ENCODE data around the gene SLC25A47.

The SLC25A47 gene

GRCh38 chr14:100325958-100326357 lies 2.8 kb downstream of the SLC25A47 start:
- ATAC-seq (ENCODE audit: insufficient read depth, low read depth) (no peak), DNase-seq (no peak)
- no peak for TF ChIP-seq CTCF (IDR thresholded peaks at IDR 0.05; ENCODE audit: borderline replicate concordance, extremely low read depth, low read length, poor library complexity, severe bottlenecking)
- no peak for TF ChIP-seq EZH2 (IDR thresholded peaks at IDR 0.05; ENCODE audit: borderline replicate concordance, low read depth, low read length, severe bottlenecking)

GRCh38 chr14:100327128-100327527 lies 4.0 kb downstream of the SLC25A47 start:
- Histone ChIP-seq H4K20me1 (ENCODE audit: insufficient read depth, low read length) (peaks cover 5% of the 10 kb centered on the region; the same call in 1 of the 2 replicates), H3K9me3 (ENCODE audit: insufficient read depth, low read length, severe bottlenecking) (no peaks in the 10 kb centered on the region), H3K27ac (ENCODE audit: low read length) (no peak overlapping the region), H2AFZ (ENCODE audit: low read depth, low read length) (no peak overlapping the region), H3K9ac (ENCODE audit: low read depth, low read length) (no peak overlapping the region), H3K4me3 (ENCODE audit: low read depth in 1 of 2, low read length in 2 of 2) (no peak overlapping the region), H3K27me3 (ENCODE audit: insufficient read depth, low read length, poor library complexity) (no peaks in the 10 kb centered on the region), H3K4me1 (ENCODE audit: insufficient read depth, low read length) (no peaks in the 10 kb centered on the region), H3K4me2 (ENCODE audit: insufficient read depth, low read length) (no peak overlapping the region), H3K36me3 (ENCODE audit: insufficient read depth, low read length) (no peaks in the 10 kb centered on the region), H3K79me2 (ENCODE audit: insufficient read depth, low read length) (no peaks in the 10 kb centered on the region)
- no peak for TF ChIP-seq CTCF (IDR thresholded peaks at IDR 0.05; ENCODE audit: borderline replicate concordance, extremely low read depth, low read length, poor library complexity, severe bottlenecking)
- no peak for TF ChIP-seq EZH2 (IDR thresholded peaks at IDR 0.05; ENCODE audit: borderline replicate concordance, low read depth, low read length, severe bottlenecking)
- DNase-seq (no peak), ATAC-seq (ENCODE audit: insufficient read depth, low read depth) (no peak)

More at GRCh38 chr14:100325958-100326357, 2.8 kb downstream of the SLC25A47 start:
- no peaks in the 10 kb centered on the region for H3K36me3 ChIP-seq (ENCODE audit: insufficient read depth, low read length)
- no peak overlapping the region for H3K4me2 ChIP-seq (ENCODE audit: insufficient read depth, low read length)
- no peaks in the 10 kb centered on the region for H3K4me1 ChIP-seq (ENCODE audit: insufficient read depth, low read length)
- H3K9ac ChIP-seq (ENCODE audit: low read depth, low read length): no peak overlapping the region
- H3K9me3 ChIP-seq (ENCODE audit: insufficient read depth, low read length, severe bottlenecking): no peaks in the 10 kb centered on the region
- H3K79me2 ChIP-seq (ENCODE audit: insufficient read depth, low read length): no peaks in the 10 kb centered on the region
- no peak overlapping the region for H2AFZ ChIP-seq (ENCODE audit: low read depth, low read length)
- no peak overlapping the region for H3K27ac ChIP-seq (ENCODE audit: low read length)
- no peak overlapping the region for H3K4me3 ChIP-seq (ENCODE audit: low read depth in 1 of 2, low read length in 2 of 2)
- no peaks in the 10 kb centered on the region for H3K27me3 ChIP-seq (ENCODE audit: insufficient read depth, low read length, poor library complexity)
- peaks cover 5% of the 10 kb centered on the region; the same call in 1 of the 2 replicates for H4K20me1 ChIP-seq (ENCODE audit: insufficient read depth, low read length)

- Histone ChIP-seq H3K4me2 (ENCODE audit: insufficient read depth, low read length) (no peak overlapping the region), H3K9me3 (ENCODE audit: insufficient read depth, low read length, severe bottlenecking) (no peaks in the 10 kb centered on the region), H3K79me2 (ENCODE audit: insufficient read depth, low read length) (no peaks in the 10 kb centered on the region), H3K9ac (ENCODE audit: low read depth, low read length) (no peak overlapping the region), H2AFZ (ENCODE audit: low read depth, low read length) (no peak overlapping the region), H3K27me3 (ENCODE audit: insufficient read depth, low read length, poor library complexity) (no peaks in the 10 kb centered on the region), H3K27ac (ENCODE audit: low read length) (no peak overlapping the region), H3K36me3 (ENCODE audit: insufficient read depth, low read length) (no peaks in the 10 kb centered on the region; the same call in 1 of the 2 replicates), H3K4me3 (ENCODE audit: low read depth in 1 of 2, low read length in 2 of 2) (no peak overlapping the region), H4K20me1 (ENCODE audit: insufficient read depth, low read length) (no peaks in the 10 kb centered on the region; the same call in 1 of the 2 replicates), H3K4me1 (ENCODE audit: insufficient read depth, low read length) (no peaks in the 10 kb centered on the region)
- ATAC-seq (ENCODE audit: insufficient read depth, low read depth): no peak
- no peak for DNase-seq
- TF ChIP-seq CTCF (IDR thresholded peaks at IDR 0.05; ENCODE audit: borderline replicate concordance, extremely low read depth, low read length, poor library complexity, severe bottlenecking) (no peak), EZH2 (IDR thresholded peaks at IDR 0.05; ENCODE audit: borderline replicate concordance, low read depth, low read length, severe bottlenecking) (no peak)
Measured at GRCh38 chr14:100328495-100329163, 5.5 kb downstream of the SLC25A47 start.
